Measurements from ENCODE around the gene COQ9. TPM values are rescaled to one million over a fixed set of nuclear protein-coding genes. Genes with fewer than 3 reads are reported as not detected.

Gene COQ9
- total RNA-seq, 4 donors from 2014 or later: 113 to 154 (median 148) TPM

GRCh38 chr16:57501492-57501891, 54.2 kb downstream of the COQ9 start:
- H3K9me3 ChIP-seq: no peaks in the 10 kb centered on the region
- H3K36me3 ChIP-seq: no peaks in the 10 kb centered on the region
- H3K27ac ChIP-seq: no peak overlapping the region
- TF ChIP-seq CTCF (IDR thresholded peaks at IDR 0.05) (no peak), POLR2A (IDR thresholded peaks at IDR 0.05) (no peak), POLR2AphosphoS5 (IDR thresholded peaks at IDR 0.05) (no peak), EP300 (IDR thresholded peaks at IDR 0.05; ENCODE audit: low read depth) (no peak)
- WGBS, 2 donors (ENCODE audit: low coverage in 1 of 2): 80 to 81% methylated on average over 5 to 7 of the region's 7 CpGs
- DNase-seq: no peak
- intact Hi-C loops (cut with DNase I; ENCODE audit: low total_unique reads) (no loop called here), in situ Hi-C loops (cut with MboI; ENCODE audit: low pct_ligation_motif_present in 1 of 4, low pct_unique_long_range_greater_than_20kb in 1 of 4, low sequenced_read_pairs in 3 of 4) (no loop called here)
- H3K4me3 ChIP-seq: no peak overlapping the region
- H3K4me1 ChIP-seq: no peaks in the 10 kb centered on the region
- H3K27me3 ChIP-seq: no peaks in the 10 kb centered on the region

DNA sequence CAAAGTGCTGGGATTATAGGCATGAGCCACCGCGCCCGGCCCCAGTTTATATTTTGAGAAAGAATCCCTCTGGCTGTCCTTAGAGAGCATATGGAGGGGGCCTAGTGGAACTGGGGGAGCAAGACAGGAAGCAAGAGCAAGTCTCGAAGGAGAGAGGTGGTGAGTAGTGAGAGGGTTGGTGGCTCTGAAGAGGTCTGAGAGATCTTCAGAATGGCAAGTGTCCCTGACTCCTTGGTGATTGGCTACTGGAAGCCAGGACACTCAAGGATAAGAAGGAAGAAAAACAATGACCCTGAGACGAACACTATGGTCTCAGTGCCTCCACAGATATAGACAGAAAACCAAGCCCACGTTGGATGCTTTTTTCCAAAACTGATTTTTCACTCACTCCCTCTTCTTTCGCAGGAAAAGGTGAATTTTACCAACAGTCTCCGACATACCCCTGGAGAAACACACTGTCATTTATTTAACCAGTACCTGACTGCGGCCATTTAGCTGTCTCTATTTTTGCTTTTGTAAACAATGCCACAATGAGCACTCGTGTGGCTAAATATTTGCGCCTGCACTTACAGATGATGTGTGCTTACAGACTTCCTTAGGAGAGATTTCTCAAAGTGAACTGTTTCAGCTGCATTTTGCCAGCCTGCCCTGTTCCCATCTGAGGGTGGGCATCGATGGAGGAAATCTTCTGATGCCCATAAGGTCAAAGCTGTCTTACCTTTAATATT, 54.9 kb downstream of the COQ9 start:
- intact Hi-C loops (cut with DNase I; ENCODE audit: low total_unique reads) (no loop called here), in situ Hi-C loops (cut with MboI; ENCODE audit: low pct_ligation_motif_present in 1 of 4, low pct_unique_long_range_greater_than_20kb in 1 of 4, low sequenced_read_pairs in 3 of 4) (no loop called here)
- H3K9me3 ChIP-seq: no peaks in the 10 kb centered on the region
- H3K4me1 ChIP-seq: no peaks in the 10 kb centered on the region
- DNase-seq: no peak
- H3K27ac ChIP-seq: no peak overlapping the region
- 71 to 82% methylated on average over 9 to 12 of the region's 12 CpGs for WGBS, 2 donors (ENCODE audit: low coverage in 1 of 2)
- TF ChIP-seq EP300 (IDR thresholded peaks at IDR 0.05; ENCODE audit: low read depth) (no peak), CTCF (IDR thresholded peaks at IDR 0.05) (no peak), POLR2AphosphoS5 (IDR thresholded peaks at IDR 0.05) (no peak), POLR2A (IDR thresholded peaks at IDR 0.05) (no peak)
- H3K36me3 ChIP-seq: no peaks in the 10 kb centered on the region
- no peak overlapping the region for H3K4me3 ChIP-seq
- H3K27me3 ChIP-seq: no peaks in the 10 kb centered on the region

DNA sequence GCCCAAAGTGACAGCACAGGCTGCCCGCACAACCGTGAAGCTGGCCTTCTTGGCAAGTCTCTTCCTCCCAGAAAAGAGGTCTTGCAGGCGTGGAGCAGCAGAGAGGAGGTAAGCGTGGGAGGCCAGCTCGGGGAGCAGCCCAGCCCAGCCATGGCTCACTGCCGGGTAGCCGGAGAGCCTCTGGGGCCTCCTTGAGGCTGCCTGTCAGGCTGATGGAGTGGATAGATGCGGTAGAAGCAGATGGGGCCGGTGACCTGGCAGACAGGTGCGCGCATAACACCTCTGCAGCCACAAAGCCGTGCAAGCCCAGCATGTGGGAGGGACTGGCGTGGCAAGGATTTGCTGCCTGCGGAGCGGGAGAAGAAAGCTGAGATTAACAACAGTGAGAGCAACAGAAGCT, 56.1 kb downstream of the COQ9 start:
- in situ Hi-C loops (cut with MboI; ENCODE audit: low pct_ligation_motif_present in 1 of 4, low pct_unique_long_range_greater_than_20kb in 1 of 4, low sequenced_read_pairs in 3 of 4): no loop called here
- no peaks in the 10 kb centered on the region for H3K4me1 ChIP-seq
- intact Hi-C loops (cut with DNase I; ENCODE audit: low total_unique reads): no loop called here
- no peaks in the 10 kb centered on the region for H3K9me3 ChIP-seq
- no peaks in the 10 kb centered on the region for H3K27me3 ChIP-seq
- TF ChIP-seq POLR2AphosphoS5 (IDR thresholded peaks at IDR 0.05) (no peak), POLR2A (IDR thresholded peaks at IDR 0.05) (no peak), CTCF (IDR thresholded peaks at IDR 0.05) (no peak), EP300 (IDR thresholded peaks at IDR 0.05; ENCODE audit: low read depth) (no peak)
- WGBS, 2 donors (ENCODE audit: low coverage in 1 of 2): 83% methylated on average over 15 of the region's 15 CpGs; no CpG with 5 or more reads in 1 of the 2 donors
- no peak for DNase-seq
- no peak overlapping the region for H3K27ac ChIP-seq
- H3K4me3 ChIP-seq: no peak overlapping the region
- no peaks in the 10 kb centered on the region for H3K36me3 ChIP-seq

DNA sequence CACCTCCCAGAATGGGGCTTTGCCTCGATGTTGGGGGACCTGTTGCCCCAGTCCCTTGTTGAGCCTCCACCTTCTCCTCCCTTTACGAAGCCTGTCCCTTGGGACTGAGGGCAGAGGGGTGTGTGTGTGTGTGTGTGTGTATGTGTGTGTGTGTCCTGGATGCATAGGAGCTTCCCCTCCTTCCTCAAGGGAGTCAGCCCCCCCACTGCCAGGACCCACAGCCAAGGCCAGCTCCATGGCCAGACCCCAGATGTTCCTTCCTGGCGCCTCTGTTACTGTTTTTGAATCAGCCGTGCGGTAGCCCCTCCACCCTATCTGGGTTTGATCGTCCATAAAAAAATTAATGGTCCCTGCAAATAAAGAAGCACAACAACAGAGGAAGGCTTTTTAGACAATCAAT, 56.7 kb downstream of the COQ9 start:
- no peak for TF ChIP-seq POLR2A (IDR thresholded peaks at IDR 0.05)
- no peak for TF ChIP-seq CTCF (IDR thresholded peaks at IDR 0.05)
- TF ChIP-seq POLR2AphosphoS5 (IDR thresholded peaks at IDR 0.05): no peak
- TF ChIP-seq EP300 (IDR thresholded peaks at IDR 0.05; ENCODE audit: low read depth): no peak
- in situ Hi-C loops (cut with MboI; ENCODE audit: low pct_ligation_motif_present in 1 of 4, low pct_unique_long_range_greater_than_20kb in 1 of 4, low sequenced_read_pairs in 3 of 4): no loop called here
- 74 to 77% methylated on average over 4 to 6 of the region's 6 CpGs for WGBS, 2 donors (ENCODE audit: low coverage in 1 of 2)

More for the DNA sequence above, 56.7 kb downstream of the COQ9 start:
- no peak overlapping the region for H3K27ac ChIP-seq
- no peak overlapping the region for H3K4me3 ChIP-seq
- H3K36me3 ChIP-seq: no peaks in the 10 kb centered on the region
- no peaks in the 10 kb centered on the region for H3K4me1 ChIP-seq
- H3K9me3 ChIP-seq: no peaks in the 10 kb centered on the region
- intact Hi-C loops (cut with DNase I; ENCODE audit: low total_unique reads): no loop called here
- DNase-seq: no peak
- H3K27me3 ChIP-seq: no peaks in the 10 kb centered on the region

Data from transverse colon (tissue), 4 donors.